ENCODE data around the gene CAMTA1.
A peak's percentile ranks its signal among the peaks of the same experiment; 100 is the strongest.

CAMTA1 gene

DNA sequence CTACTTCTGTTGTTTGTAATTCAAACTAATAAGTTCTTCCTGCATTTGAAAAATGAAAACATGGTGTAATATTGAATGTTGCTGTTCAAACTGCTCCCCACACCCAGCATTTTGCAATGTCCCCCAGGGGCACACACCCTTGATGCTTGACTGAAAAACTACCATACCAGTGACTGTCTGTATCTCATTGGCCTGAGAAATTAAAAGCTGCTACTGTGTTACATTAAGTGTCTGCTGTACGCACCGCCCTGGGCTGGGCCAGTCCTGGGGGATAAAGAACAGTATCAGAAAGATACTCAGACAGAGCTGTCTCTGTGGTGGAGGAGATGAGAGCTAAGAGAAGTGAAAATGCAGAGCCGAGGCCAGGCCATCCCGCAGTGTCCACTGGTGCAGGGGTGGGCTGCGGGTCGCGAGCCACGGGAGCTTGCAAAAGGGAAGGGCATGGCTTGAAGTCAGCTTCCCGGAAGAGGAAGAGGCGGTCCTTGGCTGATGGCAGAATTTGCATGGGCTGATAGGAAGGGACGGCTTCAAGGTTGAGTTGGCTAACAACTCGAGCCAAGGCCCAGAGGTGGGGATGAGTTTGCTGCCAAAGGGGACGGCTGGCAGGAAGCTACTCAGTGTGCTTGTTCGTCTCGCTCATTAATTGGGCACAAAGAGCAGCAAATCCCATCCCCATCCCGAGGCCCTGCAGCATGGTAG lies 656.0 kb downstream of the CAMTA1 start:
- ChIA-PET POLR2A (no interaction called here), CTCF (no interaction called here)
- H3K27ac ChIP-seq (ENCODE audit: extremely low read depth, low read depth, low read length), result no peak overlapping the region
- H3K4me1 ChIP-seq (ENCODE audit: control insufficient read depth, insufficient read depth, low read length), result no peaks in the 10 kb centered on the region
- TF ChIP-seq ZNF561 (tag by site-specific recombination; IDR thresholded peaks at IDR 0.05; ENCODE audit: borderline replicate concordance), result no peak
- TF ChIP-seq ZNF596 (tag by site-specific recombination; IDR thresholded peaks at IDR 0.05), result no peak
- TF ChIP-seq CTCF (tag by site-specific recombination; IDR thresholded peaks at IDR 0.05), result no peak
- no peak for TF ChIP-seq ZBTB48 (tag by site-specific recombination; IDR thresholded peaks at IDR 0.05)
- H3K9me3 ChIP-seq (ENCODE audit: control insufficient read depth, insufficient read depth, low read depth, low read length), result no peaks in the 10 kb centered on the region
- no peaks in the 10 kb centered on the region for H3K36me3 ChIP-seq (ENCODE audit: control insufficient read depth in 2 of 2, insufficient read depth in 1 of 2, low read length in 2 of 2)
- no peak overlapping the region for H3K4me3 ChIP-seq (ENCODE audit: low read depth, low read length)

GRCh38 chr1:7442036-7442435 lies 656.8 kb downstream of the CAMTA1 start:
- CTCF ChIA-PET, result interaction anchor here (0.5 kb wide), 1 partner anchor 38 kb away, joined by 3 read pairs; no protein-coding TSS in a partner anchor
- H3K9me3 ChIP-seq (ENCODE audit: control insufficient read depth, insufficient read depth, low read depth, low read length), result no peaks in the 10 kb centered on the region
- H3K36me3 ChIP-seq (ENCODE audit: control insufficient read depth in 2 of 2, insufficient read depth in 1 of 2, low read length in 2 of 2), result no peaks in the 10 kb centered on the region
- TF ChIP-seq ZNF777 (tag by site-specific recombination; IDR thresholded peaks at IDR 0.05; ENCODE audit: borderline replicate concordance) (no peak), ZNF670 (tag by site-specific recombination; IDR thresholded peaks at IDR 0.05; ENCODE audit: low read depth) (no peak), FEZF1 (tag by site-specific recombination; IDR thresholded peaks at IDR 0.05) (no peak)
- POLR2A ChIA-PET, result no interaction called here
- H3K4me1 ChIP-seq (ENCODE audit: control insufficient read depth, insufficient read depth, low read length), result no peaks in the 10 kb centered on the region
- H3K4me3 ChIP-seq (ENCODE audit: low read depth, low read length), result no peak overlapping the region
- H3K27ac ChIP-seq (ENCODE audit: extremely low read depth, low read depth, low read length), result no peak overlapping the region

- Histone ChIP-seq H3K4me3 (ENCODE audit: low read depth, low read length) (no peak overlapping the region), H3K27ac (ENCODE audit: extremely low read depth, low read depth, low read length) (no peak overlapping the region), H3K9me3 (ENCODE audit: control insufficient read depth, insufficient read depth, low read depth, low read length) (no peaks in the 10 kb centered on the region), H3K36me3 (ENCODE audit: control insufficient read depth in 2 of 2, insufficient read depth in 1 of 2, low read length in 2 of 2) (no peaks in the 10 kb centered on the region), H3K4me1 (ENCODE audit: control insufficient read depth, insufficient read depth, low read length) (no peaks in the 10 kb centered on the region)
- ChIA-PET CTCF (no interaction called here), POLR2A (no interaction called here)
- TF ChIP-seq ZNF280C (tag by site-specific recombination; IDR thresholded peaks at IDR 0.05) (no peak), ZNF157 (tag by site-specific recombination; IDR thresholded peaks at IDR 0.05) (peak; percentile 96)
Measured at GRCh38 chr1:7442918-7443317, 657.7 kb downstream of the CAMTA1 start.

DNA sequence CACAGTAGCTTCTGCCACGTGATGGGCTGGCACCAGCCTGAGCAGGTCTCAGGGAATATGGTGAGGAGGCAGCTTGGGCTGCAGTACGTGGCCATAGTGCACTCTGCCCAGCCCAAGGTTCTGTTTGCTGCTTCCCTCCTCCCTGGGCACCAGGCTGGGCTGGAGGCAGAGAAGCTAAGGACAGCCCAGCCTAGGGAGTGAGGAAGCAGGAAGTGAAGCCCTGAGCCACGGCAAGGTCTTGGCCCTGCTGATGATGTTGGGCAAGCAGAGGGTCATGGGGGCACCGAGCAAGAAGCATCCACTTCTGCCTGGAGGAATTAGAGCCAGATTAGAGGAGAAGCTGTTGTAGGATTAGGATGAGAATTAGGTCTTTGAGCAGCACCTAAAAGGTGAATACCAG lies 659.1 kb downstream of the CAMTA1 start:
- ChIA-PET CTCF (interaction anchor here (0.9 kb wide), 1 partner anchor 10 kb away, joined by 4 read pairs; no protein-coding TSS in a partner anchor), POLR2A (no interaction called here)

GRCh38 chr1:7447093-7447492 lies 661.8 kb downstream of the CAMTA1 start:
- Histone ChIP-seq H3K4me3 (ENCODE audit: low read depth, low read length) (no peak overlapping the region), H3K9me3 (ENCODE audit: control insufficient read depth, insufficient read depth, low read depth, low read length) (no peaks in the 10 kb centered on the region), H3K36me3 (ENCODE audit: control insufficient read depth in 2 of 2, insufficient read depth in 1 of 2, low read length in 2 of 2) (no peaks in the 10 kb centered on the region), H3K4me1 (ENCODE audit: control insufficient read depth, insufficient read depth, low read length) (no peaks in the 10 kb centered on the region), H3K27ac (ENCODE audit: extremely low read depth, low read depth, low read length) (no peak overlapping the region)
- CTCF ChIA-PET, result no interaction called here
- 0 out of 2 replicates have a peak, but pooled peaks have one; percentile 33 for TF ChIP-seq HIC1 (tag by site-specific recombination; IDR thresholded peaks at IDR 0.05)
- no peak for TF ChIP-seq GFI1B (tag by site-specific recombination; IDR thresholded peaks at IDR 0.05)
- POLR2A ChIA-PET, result no interaction called here

More for the DNA sequence above, 659.1 kb downstream of the CAMTA1 start:
- no peaks in the 10 kb centered on the region for H3K9me3 ChIP-seq (ENCODE audit: control insufficient read depth, insufficient read depth, low read depth, low read length)
- no peaks in the 10 kb centered on the region for H3K36me3 ChIP-seq (ENCODE audit: control insufficient read depth in 2 of 2, insufficient read depth in 1 of 2, low read length in 2 of 2)
- no peak for TF ChIP-seq ZBTB7A (tag by site-specific recombination; IDR thresholded peaks at IDR 0.05; ENCODE audit: low read depth)
- peak; percentile 81 for TF ChIP-seq ZNF335 (tag by site-specific recombination; conservative IDR thresholded peaks at IDR 0.05)
- no peak for TF ChIP-seq KLF16 (tag by site-specific recombination; IDR thresholded peaks at IDR 0.05)
- no peak overlapping the region for H3K4me3 ChIP-seq (ENCODE audit: low read depth, low read length)
- no peak overlapping the region for H3K27ac ChIP-seq (ENCODE audit: extremely low read depth, low read depth, low read length)
- H3K4me1 ChIP-seq (ENCODE audit: control insufficient read depth, insufficient read depth, low read length), result no peaks in the 10 kb centered on the region

Data from HEK293 (cell line).